Skin epidermis (tissue), 12 donors: ENCODE results near the gene NEAT1.
A peak's percentile ranks its signal among the peaks of the same experiment; 100 is the strongest.
"Not testable (repeated sequence)": the region's sequence is repeated elsewhere in the genome, so short reads cannot be mapped to it uniquely, and the experiment has no call there.

Experiments
- H3K27ac ChIP-seq, 21 experiments: fragments of 200-600 bp; sonication (generic) in 11 of 21; one replicate each; pipeline ENCODE4 v1.5.0; 2020; ENCODE audit warnings: mild to moderate bottlenecking in 3 of 21, inconsistent platforms in 2 of 21, moderate library complexity in 2 of 21
- H3K4me3 ChIP-seq, 7 experiments: fragments of 200-600 bp; sonication (generic) in 2 of 7; one replicate each; pipeline ENCODE4 v1.5.0; 2020; ENCODE audit warnings: inconsistent platforms in 2 of 7, mild to moderate bottlenecking in 2 of 7, moderate library complexity in 1 of 7

NEAT1 gene

DNA sequence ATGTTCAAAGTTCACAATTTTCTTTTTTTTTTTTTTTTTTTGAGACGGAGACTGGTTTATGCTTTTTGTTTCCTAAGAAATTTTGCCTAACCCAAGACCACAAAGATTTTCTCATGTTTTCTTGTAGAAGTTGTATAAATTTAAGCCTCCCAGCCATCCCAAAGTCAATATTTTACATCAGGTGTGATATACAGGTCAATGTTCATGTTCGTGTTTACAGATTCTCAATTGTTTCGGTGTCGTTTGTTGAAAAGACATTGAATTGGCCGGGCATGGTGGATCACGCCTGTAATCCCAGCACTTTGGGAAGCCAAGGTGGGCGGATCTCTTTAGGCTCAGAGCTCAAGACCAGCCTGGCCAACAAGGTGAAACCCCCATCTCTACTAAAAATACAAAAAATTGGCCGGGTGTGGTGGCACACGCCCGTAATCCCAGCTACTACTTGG is 20.8 kb upstream of the NEAT1 start:
- Histone ChIP-seq H3K27ac (no peak overlapping the region), H3K4me3 (no peak overlapping the region)

- no peak overlapping the region for H3K4me3 ChIP-seq
- no peak overlapping the region for H3K27ac ChIP-seq
Observed at GRCh38 chr11:65402790-65403189, 19.8 kb upstream of the NEAT1 start.

- H3K4me3 ChIP-seq, result no peak overlapping the region
- peak overlapping the region in 14 of 21 experiments; percentile 29 to 73 (median 58) for H3K27ac ChIP-seq
Observed at GRCh38 chr11:65403607-65404121, 18.9 kb upstream of the NEAT1 start.

- H3K27ac ChIP-seq, result peak overlapping the region in 13 of 21 experiments; percentile 29 to 73 (median 58)
Observed at GRCh38 chr11:65404210-65404609, 18.4 kb upstream of the NEAT1 start.

GRCh38 chr11:65404638-65405339 is 17.8 kb upstream of the NEAT1 start:
- Histone ChIP-seq H3K4me3 (no peak overlapping the region), H3K27ac (peak overlapping the region in 7 of 21 experiments; percentile 29 to 73 (median 58))

More at GRCh38 chr11:65404210-65404609, 18.4 kb upstream of the NEAT1 start:
- no peak overlapping the region for H3K4me3 ChIP-seq

DNA sequence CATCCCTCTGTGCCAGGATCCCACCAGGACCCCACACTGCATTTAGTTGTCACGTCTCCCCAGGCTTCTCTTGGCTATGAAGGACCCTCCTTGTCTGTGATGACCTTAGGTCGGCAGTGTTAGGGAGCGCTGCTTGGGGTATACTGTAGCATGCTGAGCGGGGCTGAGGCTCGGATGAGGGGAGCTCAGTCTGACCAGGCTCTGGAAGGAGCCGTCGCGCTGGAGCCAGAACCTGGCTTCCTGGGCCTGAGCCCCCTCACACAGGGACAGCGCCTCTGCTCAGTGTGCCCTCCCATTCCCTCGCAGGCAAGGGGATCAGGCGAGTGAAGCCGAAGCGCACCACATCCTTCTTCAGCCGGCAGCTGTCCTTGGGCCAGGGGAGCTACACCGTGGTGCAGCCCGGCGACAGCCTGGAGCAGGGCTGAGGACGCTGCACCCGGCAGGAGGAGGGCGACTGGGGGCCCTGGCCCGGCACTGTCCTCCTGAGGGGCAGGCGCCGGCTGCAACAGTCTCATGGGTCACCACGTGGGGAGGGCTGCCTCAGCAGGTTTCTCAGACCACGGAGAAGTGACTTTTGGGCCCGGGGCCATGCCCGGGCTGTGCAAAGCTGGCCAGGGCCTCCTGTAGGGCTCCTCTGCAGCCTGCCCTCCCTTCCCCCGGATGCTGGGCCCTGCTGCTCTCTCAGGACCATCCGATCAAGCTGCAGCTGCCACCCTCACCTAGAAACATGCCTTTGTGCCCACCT is 11.5 kb upstream of the NEAT1 start:
- Histone ChIP-seq H3K4me3 (no peak overlapping the region), H3K27ac (peak overlapping the region in 2 of 21 experiments; percentile 21 to 27)

DNA sequence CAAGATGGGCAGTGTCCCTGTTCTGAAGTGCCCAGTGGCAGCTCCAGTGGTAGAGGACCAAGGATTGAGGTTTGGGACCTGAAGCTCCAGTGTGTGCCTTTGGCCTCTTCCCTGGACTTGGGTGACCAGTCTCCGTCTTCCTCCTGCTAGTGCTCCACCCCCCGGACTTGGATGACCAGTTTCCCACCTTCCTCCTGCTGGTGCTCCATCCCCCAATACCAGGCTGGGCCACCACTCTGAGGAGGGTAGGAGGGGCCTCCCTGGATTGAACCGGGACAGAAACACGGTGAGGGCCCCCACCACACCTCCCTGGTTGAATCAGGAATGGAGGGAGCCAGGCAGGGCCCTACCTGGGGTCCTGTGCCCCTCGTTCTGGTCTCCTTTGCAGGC is 10.9 kb upstream of the NEAT1 start:
- Histone ChIP-seq H3K4me3 (no peak overlapping the region), H3K27ac (peak overlapping the region in 2 of 21 experiments; percentile 21 to 64)

DNA sequence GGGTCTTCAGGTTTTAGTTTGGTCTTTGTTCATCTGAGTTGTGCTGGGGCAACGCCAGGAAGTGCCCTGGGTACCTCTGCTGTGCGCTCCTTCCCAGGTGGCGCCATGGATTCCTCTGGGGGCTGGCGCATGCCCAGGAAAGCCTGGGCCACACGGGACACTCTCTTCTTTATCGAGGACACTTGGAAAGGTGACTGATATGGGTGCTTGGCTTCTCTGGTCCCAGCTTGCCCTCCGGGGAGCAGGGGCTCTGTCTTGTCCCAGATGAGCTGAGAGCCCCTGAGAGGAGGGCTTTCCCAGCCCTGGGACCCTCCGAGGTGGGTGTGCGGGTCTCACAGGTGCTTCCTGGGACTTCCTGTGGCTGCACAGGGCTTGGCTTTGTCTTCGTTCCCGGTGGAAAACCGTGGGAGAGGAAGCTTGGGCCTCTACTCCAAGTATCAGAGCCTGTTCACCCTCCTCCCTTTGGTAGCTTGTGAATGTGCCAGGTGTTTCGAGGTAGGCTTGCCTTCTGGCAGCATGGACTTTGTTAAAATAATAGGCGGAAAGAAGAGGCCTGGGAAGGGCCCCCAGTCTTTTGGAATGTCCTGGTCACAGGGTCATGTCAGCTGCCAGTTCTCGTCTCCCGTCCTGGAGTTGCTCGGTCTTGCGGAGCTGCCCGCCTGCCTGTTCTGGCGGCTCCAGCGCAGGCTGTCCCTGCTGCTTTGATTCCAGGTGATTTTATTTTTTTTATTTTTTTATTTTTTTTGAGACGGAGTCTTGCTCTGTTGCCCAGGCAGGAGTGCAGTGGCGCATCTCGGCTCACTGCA is 10.1 kb upstream of the NEAT1 start:
- no peak overlapping the region for H3K4me3 ChIP-seq
- H3K27ac ChIP-seq, result peak overlapping the region in 7 of 21 experiments; percentile 30 to 64 (median 49)

DNA sequence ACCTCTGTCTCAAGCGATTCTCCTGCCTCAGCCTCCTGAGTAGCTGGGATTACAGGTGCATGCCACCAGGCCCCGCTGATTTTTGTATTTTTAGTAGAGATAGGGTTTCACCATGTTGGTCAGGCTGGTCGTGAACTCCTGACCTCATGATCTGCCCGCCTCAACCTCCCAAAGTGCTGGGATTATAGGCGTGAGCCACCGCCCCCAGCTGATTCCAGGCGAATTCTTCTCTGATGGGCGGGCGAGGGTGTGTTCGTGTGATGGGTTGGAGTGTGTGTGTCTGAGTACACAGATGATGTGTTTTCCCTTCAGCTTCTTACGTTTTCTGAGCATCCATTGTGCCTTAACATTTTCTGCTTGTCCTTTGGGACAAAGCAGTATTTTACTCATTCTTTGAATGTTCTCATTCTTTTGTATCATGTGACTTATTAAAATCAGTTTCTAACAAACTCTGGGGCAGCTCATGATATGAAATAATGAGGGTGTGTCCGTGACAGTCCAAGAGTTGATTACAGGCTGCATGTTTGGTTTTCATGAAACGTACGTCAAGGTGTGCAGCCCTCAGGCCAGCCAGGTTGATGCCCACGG is 9.4 kb upstream of the NEAT1 start:
- not testable (repeated sequence) for H3K4me3 ChIP-seq
- H3K27ac ChIP-seq, result peak overlapping the region in 6 of 21 experiments; percentile 40 to 63 (median 50)

DNA sequence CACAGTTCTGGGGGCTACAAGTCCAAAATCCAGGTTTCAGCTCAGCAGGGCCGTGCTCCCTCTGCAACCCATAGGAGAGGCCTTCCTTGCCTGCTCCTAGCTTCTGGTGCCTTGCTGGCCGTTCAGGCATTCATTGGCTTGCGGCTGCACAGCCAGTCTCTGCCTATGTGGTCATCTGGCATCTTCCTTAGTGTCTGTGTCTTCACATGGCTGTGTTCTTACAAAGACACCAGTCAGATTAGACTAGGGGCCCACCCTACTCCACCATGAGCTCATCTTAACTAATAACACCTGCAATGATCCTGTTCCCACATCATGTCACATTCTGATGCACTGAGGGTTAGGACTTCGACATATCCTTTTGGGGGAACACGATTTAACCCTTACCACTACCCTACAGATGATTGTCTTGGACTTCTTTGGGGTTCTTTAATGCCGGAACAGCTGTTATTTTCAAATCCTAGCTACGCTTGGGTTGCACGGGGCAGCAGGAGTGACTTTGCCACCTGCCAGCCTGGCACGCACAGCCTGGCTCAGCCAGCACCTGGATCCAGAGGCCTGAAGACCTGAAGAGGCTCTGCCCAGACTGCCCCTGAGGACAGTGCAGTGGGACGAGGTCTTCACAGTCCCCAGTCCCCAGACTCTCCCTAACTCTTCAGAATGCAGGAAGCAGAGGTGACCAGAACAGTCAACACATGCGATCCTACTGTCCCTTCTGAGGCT is 7.7 kb upstream of the NEAT1 start:
- Histone ChIP-seq H3K27ac (peak overlapping the region in 3 of 21 experiments; percentile 33 to 100 (median 99)), H3K4me3 (no peak overlapping the region)

DNA sequence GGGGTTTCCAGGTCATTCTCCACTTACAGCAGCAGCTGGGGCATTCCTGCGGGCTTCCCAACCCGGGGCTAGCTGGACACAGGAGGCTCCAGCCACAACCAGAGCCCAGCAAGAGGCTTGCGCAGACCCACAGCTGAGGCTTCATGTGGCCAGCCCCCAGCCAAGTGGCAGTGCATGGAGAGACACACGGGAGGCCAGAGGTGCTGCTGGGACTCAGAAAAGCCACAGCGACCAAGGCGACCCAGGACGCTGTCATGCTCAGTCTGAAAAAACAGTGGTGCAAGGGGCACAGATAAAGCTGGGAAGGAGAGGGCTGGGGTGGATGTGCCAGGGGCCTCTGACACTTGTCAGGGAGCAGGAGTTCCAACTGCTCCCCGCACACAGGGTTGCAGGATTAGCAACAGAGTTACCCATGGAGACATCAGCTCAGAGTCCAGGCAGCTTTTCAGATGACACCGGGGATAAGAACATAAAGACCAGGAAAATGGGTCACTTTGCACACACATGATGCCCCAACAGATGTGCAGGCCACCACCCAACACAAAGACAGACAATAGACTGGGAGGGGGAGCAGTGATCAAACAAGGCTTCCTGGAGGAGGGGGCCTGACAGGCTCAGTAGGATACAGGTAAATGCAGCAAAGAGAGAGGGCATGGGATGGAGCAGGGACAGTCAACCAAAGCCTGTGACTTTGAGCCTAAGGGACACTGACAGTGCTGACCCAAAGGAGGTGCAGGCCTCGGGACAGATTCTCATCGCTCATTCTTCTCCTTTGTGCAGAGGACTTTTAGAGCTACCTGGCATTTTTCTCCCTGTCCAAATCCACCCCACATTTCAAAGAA is 6.9 kb upstream of the NEAT1 start:
- H3K27ac ChIP-seq, result peak overlapping the region in 19 of 21 experiments; percentile 27 to 100 (median 100)

DNA sequence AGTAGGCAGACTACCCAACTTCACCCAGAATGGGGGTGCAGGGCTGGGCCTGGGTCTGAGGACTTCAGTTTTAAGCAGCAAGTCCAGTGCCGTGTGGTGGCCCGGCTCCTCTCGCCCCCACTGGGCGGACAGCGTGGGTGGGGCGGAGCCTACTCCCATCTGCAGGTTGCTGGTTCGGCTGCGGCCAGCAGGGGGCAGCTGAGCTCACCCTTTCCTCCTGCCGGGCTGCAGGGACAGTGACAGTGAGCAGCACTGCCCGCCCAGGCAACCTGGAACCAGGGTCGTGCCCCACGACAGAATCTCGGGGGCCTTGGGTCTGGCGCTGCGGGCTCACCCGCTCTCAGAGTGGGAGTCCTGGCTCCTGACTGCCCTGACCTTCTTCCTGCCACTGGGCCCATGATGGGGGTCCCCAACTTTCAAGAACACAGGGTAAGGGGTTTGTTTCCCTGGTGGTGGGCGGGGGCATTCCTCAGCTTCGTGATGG is 6.2 kb upstream of the NEAT1 start:
- H3K4me3 ChIP-seq, result peak overlapping the region; percentile 18 to 76 (median 29)

More for the DNA sequence above, 6.9 kb upstream of the NEAT1 start:
- H3K4me3 ChIP-seq, result peak overlapping the region; percentile 18 to 76 (median 29)

DNA sequence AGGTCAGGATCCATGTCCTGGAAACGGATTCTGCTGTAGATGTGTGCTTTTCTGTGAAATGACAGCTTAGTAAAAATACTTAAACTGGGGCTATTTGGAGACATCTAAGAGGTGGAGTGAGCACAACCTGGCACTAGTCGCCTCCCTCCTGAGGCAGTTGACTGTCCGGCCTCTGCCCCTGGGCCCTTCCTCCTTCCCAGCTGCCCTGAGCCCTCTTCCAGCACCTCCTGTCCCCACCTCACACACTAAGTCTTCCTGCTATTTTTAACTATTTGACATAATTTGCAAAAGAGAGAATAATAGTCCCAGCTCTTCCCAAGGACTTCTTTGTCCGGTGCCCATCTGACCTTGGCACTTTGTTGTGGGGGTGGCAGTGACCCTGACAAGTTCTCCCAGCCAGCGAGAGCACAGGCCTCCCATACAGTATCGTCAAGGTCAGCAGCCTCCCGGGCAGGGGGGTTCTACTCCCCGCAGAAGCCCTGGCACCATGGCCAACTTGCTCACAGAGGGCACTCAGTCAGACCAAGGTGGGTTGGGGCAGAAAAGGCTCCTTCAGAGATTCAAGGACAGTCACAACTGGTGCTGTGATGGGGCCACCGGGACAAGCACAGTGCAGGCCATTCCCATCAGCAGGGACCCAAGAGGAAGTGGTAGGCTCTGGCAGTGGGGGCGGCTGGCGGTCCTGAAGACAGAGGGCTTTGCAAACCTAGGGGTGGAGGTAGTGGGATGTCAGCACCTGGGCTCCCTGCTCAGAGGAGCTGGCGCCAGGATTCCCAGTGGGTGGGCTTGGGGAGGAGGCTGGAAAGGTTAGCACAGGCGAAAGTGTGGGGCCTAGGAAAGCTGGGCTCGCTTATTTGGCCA is 5.5 kb upstream of the NEAT1 start:
- peak overlapping the region; percentile 20 to 76 (median 29) for H3K4me3 ChIP-seq

More for the DNA sequence above, 6.2 kb upstream of the NEAT1 start:
- peak overlapping the region in 20 of 21 experiments; percentile 99 to 100 (median 100) for H3K27ac ChIP-seq

DNA sequence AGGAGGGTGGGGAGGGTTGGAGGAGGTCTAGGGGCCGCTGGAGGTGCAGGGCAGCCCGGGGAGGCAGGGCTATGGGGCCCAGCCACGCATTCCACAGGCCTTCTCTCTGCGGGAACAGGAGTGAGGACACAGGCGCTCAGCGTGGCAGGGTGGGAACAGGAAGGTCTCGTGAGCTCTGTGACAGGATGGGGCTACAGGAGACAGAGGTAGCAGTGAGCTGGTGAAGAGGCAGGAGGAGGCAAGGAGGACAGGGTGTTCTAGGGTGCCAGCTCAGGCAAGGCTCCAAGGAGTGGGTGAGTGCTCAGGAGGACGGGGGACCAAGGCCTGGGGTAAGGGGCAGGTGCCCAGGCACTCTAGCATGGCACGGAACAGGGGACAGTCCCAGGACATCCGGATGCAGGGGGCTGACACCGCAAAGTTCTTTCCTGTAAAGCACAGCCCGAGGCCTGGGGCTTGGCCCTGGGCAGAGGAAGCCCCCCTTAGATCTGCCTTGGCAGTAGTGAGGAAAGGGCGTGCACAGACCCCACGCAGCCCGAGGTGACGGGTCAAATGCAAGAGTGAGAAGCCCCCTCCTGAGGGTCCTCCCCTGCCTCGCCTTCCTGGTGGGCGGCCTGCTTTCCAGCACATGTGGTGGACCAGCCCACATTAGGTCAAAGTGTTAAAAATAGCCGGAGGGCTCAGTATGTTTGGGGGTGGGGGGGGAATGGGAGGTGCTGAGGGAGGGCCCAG is 4.7 kb upstream of the NEAT1 start:
- peak overlapping the region; percentile 20 to 76 (median 29) for H3K4me3 ChIP-seq
- H3K27ac ChIP-seq, result peak overlapping the region; percentile 68 to 100 (median 100)

More for the DNA sequence above, 5.5 kb upstream of the NEAT1 start:
- H3K27ac ChIP-seq, result peak overlapping the region in 20 of 21 experiments; percentile 99 to 100 (median 100)

DNA sequence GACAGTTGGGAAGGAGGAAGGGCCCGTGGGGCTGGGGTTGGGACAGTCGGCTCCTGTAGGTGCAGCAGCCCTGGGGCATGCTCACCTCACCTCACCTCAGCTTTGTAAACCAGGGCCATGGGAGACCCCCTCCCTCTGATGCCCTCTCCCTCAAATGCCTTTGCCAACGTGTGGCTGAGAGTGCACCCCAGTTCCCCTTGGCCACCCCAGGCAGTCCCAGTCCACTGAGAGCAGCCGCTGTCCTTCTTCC is 4.2 kb upstream of the NEAT1 start:
- Histone ChIP-seq H3K4me3 (peak overlapping the region; percentile 20 to 76 (median 29)), H3K27ac (peak overlapping the region; percentile 68 to 100 (median 100))
